ENCODE data around the gene STX16.

Gene STX16

GRCh38 chr20:58698741-58699622, 47.9 kb downstream of the STX16 start:
- peak; percentile 79 for DNase-seq

GRCh38 chr20:58699623-58700107, 48.6 kb downstream of the STX16 start:
- DNase-seq: peak; percentile 32

- peak; percentile 46 for DNase-seq
These were observed 49.2 kb downstream of the STX16 start for GRCh38 chr20:58700121-58700821.

- peak; percentile 73 for DNase-seq
These were observed 49.7 kb downstream of the STX16 start for GRCh38 chr20:58700823-58701222.

GRCh38 chr20:58701431-58702160, 50.5 kb downstream of the STX16 start:
- DNase-seq: peak; percentile 41

- peak; percentile 36 for DNase-seq
These were observed 51.1 kb downstream of the STX16 start for GRCh38 chr20:58702161-58702510.

GRCh38 chr20:58702859-58703648, 52.0 kb downstream of the STX16 start:
- peak; percentile 23 for DNase-seq

GRCh38 chr20:58703765-58704371, 52.8 kb downstream of the STX16 start:
- peak; percentile 20 for DNase-seq

GRCh38 chr20:58705208-58705926, 54.3 kb downstream of the STX16 start:
- DNase-seq: peak; percentile 84

- DNase-seq: peak; percentile 42
These were observed 55.2 kb downstream of the STX16 start for GRCh38 chr20:58706150-58706892.

- DNase-seq: peak; percentile 28
These were observed 56.0 kb downstream of the STX16 start for GRCh38 chr20:58706975-58707681.

- DNase-seq: peak; percentile 35
These were observed 56.7 kb downstream of the STX16 start for GRCh38 chr20:58707770-58708169.

GRCh38 chr20:58708246-58708931, 57.3 kb downstream of the STX16 start:
- peak; percentile 48 for DNase-seq

- peak; percentile 44 for DNase-seq
These were observed 58.1 kb downstream of the STX16 start for GRCh38 chr20:58709013-58709702.

- DNase-seq: no peak
These were observed 58.6 kb downstream of the STX16 start for GRCh38 chr20:58709703-58710039.

GRCh38 chr20:58710481-58711265, 59.6 kb downstream of the STX16 start:
- DNase-seq: peak; percentile 29

- peak; percentile 26 for DNase-seq
These were observed 60.4 kb downstream of the STX16 start for GRCh38 chr20:58711266-58712051.

Measured in right forelimb (tissue), 1 donor.